Measurements from ENCODE around the gene TMEFF2. TPM values are rescaled to one million over a fixed set of nuclear protein-coding genes. Genes with fewer than 3 reads are reported as not detected.

Gene TMEFF2
- total RNA-seq, 1 experiment from 2014 or later, result not detected

GRCh38 chr2:192007581-192008228 is 187.0 kb downstream of the TMEFF2 start:
- TF ChIP-seq CTCF (IDR thresholded peaks at IDR 0.05; ENCODE audit: unreplicated experiment), result no peak
- no peak overlapping the region for H3K27ac Mint-ChIP-seq (ENCODE audit: unreplicated experiment)
- intact Hi-C loops (cut with micrococcal nuclease; ENCODE audit: unreplicated experiment), result no loop called here
- CTCF ChIA-PET, result interaction anchor here (0.6 kb wide), 1 partner anchor 279 kb away, joined by 3 read pairs; no protein-coding TSS in a partner anchor
- no peak for DNase-seq
- BruUV-seq (replicated peaks), result no TSS peak
- no peaks in the 10 kb centered on the region for H3K4me1 Mint-ChIP-seq (ENCODE audit: low read depth, unreplicated experiment)
- no peaks in the 10 kb centered on the region for H3K36me3 Mint-ChIP-seq (ENCODE audit: insufficient read depth, unreplicated experiment)
- no peak overlapping the region for H3K4me3 Mint-ChIP-seq (ENCODE audit: low read depth, unreplicated experiment)
- H3K9me3 Mint-ChIP-seq (ENCODE audit: low read depth, unreplicated experiment), result no peaks in the 10 kb centered on the region
- H3K27me3 Mint-ChIP-seq (ENCODE audit: unreplicated experiment), result no peaks in the 10 kb centered on the region

DNA sequence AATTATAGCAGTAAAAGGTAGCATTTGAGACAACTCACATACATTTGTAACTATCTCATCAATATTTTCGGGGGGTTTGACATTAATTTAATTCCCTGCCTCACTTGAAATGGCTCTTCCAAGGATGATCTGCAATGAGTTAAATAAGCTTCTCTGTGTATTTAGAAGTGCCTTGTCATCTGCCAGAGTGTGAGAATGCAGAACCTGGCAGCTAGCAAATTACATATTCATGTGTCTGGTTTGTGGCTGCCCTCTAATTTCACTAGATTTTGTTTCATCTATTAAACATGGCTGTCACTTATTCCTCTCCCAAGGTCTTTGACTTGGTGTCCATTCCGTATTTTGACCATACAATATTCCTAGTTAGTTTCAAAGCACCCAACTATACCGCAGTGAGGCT is 189.5 kb downstream of the TMEFF2 start:
- H3K9me3 Mint-ChIP-seq (ENCODE audit: low read depth, unreplicated experiment), result no peaks in the 10 kb centered on the region
- H3K4me3 Mint-ChIP-seq (ENCODE audit: low read depth, unreplicated experiment), result no peak overlapping the region
- intact Hi-C loops (cut with micrococcal nuclease; ENCODE audit: unreplicated experiment), result no loop called here
- CTCF ChIA-PET, result no interaction called here
- H3K4me1 Mint-ChIP-seq (ENCODE audit: low read depth, unreplicated experiment), result no peaks in the 10 kb centered on the region
- no peaks in the 10 kb centered on the region for H3K27me3 Mint-ChIP-seq (ENCODE audit: unreplicated experiment)
- no peak for DNase-seq
- H3K36me3 Mint-ChIP-seq (ENCODE audit: insufficient read depth, unreplicated experiment), result no peaks in the 10 kb centered on the region
- no peak overlapping the region for H3K27ac Mint-ChIP-seq (ENCODE audit: unreplicated experiment)
- no peak for TF ChIP-seq CTCF (IDR thresholded peaks at IDR 0.05; ENCODE audit: unreplicated experiment)
- BruUV-seq (replicated peaks), result no TSS peak

DNA sequence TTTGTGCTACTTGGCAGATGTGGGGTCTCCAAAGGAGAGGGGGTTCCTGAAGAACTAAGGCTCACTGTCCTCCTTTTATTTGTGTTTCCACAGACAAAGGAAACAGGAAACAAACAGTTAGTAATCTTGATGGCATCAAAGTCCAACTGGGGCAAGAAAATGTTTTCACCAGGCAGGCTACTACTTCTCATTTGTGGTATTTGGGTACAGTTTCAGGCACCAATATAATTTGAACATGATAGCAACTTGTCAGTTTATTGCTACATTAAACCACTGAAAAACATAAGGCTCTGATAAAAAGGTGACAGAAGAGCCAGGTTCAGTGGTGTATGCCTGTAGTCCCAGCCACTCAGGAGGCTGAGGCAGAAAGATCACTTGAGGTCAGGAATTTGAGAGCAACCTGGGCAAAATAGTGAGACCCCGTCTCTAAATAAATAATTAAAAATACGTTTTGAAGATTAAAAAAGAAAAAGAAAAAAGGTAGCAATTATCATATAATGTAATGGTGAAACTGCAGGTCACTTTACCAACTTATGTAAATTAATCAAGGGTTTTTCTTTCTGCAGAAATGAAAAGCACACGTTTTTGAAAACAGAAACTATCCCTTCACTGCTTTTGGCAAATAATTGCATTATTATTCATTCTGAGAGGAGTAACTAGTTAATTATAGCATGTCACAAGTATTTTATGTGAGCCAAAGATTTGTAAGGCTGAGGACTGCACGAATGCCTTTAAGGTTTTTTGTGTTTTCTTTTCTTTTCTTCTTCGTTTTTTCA is 190.4 kb downstream of the TMEFF2 start:
- Mint-ChIP-seq H3K4me1 (ENCODE audit: low read depth, unreplicated experiment) (no peaks in the 10 kb centered on the region), H3K9me3 (ENCODE audit: low read depth, unreplicated experiment) (no peaks in the 10 kb centered on the region), H3K27ac (ENCODE audit: unreplicated experiment) (no peak overlapping the region), H3K27me3 (ENCODE audit: unreplicated experiment) (no peaks in the 10 kb centered on the region), H3K36me3 (ENCODE audit: insufficient read depth, unreplicated experiment) (no peaks in the 10 kb centered on the region), H3K4me3 (ENCODE audit: low read depth, unreplicated experiment) (no peak overlapping the region)
- BruUV-seq (replicated peaks), result no TSS peak
- no peak for DNase-seq
- CTCF ChIA-PET, result no interaction called here
- intact Hi-C loops (cut with micrococcal nuclease; ENCODE audit: unreplicated experiment), result no loop called here
- TF ChIP-seq CTCF (IDR thresholded peaks at IDR 0.05; ENCODE audit: unreplicated experiment), result no peak

DNA sequence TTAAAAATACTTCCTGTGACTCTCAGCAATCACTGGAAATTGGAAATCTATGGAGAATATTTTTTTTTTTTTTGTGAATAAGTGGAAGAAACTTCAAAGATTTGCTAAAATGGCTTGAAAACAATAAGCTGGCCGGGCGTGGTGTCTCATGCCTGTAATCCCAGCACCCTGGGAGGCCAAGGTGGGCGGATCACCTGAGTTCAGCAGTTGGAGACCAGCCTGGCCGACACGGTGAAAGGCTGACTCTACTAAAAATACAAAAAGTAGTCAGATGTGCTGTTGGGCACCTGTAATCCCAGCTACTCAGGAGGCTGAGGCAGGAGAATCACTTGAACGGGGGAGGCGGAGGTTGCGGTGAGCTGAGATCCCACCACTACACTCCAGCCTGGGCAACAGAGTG is 192.3 kb downstream of the TMEFF2 start:
- DNase-seq, result peak; percentile 16
- Mint-ChIP-seq H3K27ac (ENCODE audit: unreplicated experiment) (no peak overlapping the region), H3K9me3 (ENCODE audit: low read depth, unreplicated experiment) (no peaks in the 10 kb centered on the region), H3K4me3 (ENCODE audit: low read depth, unreplicated experiment) (no peak overlapping the region), H3K4me1 (ENCODE audit: low read depth, unreplicated experiment) (no peaks in the 10 kb centered on the region), H3K27me3 (ENCODE audit: unreplicated experiment) (no peaks in the 10 kb centered on the region), H3K36me3 (ENCODE audit: insufficient read depth, unreplicated experiment) (no peaks in the 10 kb centered on the region)
- CTCF ChIA-PET, result no interaction called here
- no peak for TF ChIP-seq CTCF (IDR thresholded peaks at IDR 0.05; ENCODE audit: unreplicated experiment)
- intact Hi-C loops (cut with micrococcal nuclease; ENCODE audit: unreplicated experiment), result no loop called here
- no TSS peak for BruUV-seq (replicated peaks)
